ENCODE data around the gene LIAS.
"Not testable (repeated sequence)": the region's sequence is repeated elsewhere in the genome, so short reads cannot be mapped to it uniquely, and the experiment has no call there.

LIAS gene

DNA sequence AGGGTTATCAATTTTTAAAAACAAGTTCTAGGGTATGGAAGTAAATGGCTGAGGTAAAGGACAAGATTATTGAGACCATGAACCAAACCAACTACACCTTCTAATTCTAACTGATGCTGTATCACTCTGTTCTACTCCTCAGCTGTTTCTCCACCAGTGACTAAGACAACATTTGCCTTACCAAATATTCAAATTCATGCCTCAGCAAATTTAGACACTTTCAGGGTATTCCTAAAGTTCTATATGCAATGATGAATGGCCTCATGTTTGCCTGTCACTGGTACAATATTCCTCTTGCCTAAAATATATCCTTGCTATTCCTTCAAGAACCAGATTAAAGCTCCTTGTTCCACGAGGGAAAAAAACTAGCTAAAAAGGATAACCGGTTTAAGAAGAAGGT is 5.1 kb upstream of the LIAS start:
- DNase-seq: no peak

DNA sequence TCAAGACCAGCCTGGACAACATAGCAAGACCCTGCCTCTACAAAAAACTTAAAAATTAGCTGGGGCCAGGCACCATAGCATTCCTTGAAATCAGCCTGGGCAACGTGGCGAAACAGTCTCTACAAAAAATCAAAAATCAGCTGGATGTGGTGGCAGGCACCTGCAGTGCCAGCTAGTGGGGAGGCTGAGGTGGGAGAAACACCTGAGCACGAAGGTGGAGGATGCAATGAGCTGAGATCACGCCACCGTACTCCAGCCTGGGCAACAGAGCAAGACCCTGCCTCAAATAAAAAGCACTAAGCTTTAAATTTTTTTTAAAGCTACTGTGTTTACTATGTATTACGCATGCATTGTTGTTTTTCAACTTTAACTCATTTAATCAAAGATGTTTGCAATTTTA is 3.4 kb upstream of the LIAS start:
- no peak for DNase-seq

DNA sequence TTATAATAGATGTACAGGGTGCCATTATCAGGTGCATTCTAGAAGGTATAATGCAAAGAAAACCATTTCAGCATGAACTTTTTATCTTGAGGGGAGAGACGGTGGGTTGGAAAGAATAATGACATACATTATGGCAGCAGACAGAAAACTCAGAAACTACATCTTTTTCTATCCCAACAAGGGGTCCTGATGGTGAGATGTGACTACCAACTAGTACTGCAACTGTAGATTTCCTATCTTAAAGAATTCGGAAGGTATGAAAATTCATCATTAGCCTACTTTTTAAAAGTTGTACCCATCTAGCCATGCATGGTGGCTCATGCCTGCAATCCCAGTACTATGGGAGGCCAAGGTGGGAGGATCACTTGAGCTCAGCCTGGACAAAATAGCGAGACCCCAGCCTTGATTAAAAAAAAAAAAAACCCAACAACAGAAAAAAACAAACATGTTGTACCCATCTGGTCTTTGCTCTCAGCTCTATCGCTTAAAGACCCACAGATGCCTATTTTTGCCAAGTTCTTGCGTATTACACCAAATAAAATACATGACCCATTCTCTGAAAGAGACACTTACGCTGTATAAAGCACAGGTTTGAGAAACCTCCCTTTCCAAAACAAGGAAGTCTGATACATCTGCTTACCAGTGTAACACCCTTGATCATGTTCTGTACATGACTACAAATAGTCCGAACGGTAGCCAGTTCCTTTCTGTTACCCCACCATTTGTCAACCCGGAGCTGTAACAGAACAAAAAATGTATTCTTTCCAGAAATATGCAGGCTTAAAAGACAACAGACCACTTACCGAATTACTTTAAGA is 1.7 kb upstream of the LIAS start:
- DNase-seq: no peak

DNA sequence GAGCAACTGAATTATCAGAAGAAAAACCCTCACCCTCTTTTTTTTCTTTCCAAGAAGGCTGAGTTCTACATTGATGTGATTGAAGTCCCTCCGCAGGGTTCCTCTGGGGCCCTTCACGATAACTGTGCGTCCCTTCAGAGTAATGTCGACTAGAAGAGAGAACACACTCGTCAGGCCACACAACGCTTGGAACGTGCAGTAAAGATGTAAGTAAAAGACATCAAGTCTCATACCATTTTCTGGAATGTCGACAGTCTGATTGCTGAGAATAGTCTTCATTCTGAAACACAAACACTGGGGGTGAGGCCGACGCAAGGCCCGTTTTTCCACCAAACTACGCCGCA is 723 bp upstream of the LIAS start:
- not testable (repeated sequence) for DNase-seq

DNA sequence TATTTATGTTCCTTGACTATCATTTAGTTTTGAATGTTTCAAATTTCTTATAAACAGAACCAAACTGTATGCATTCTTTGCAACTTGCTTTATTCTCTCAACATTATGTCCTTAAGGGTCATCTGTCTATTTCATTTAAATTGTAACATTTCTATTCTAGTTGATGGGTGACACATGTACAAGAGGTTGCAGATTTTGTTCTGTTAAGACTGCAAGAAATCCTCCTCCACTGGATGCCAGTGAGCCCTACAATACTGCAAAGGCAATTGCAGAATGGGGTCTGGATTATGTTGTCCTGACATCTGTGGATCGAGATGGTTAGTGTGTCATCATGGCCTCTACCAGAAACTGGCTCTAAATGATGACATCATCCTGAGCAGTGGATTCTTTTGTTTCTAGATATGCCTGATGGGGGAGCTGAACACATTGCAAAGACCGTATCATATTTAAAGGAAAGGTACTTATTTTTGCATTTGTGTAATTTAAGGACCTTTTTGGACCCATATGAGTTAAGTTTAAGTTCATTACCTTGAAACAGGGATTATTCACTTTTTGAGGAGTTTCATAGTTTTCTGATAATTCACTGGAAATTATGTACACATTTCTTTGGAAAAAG is 6.1 kb downstream of the LIAS start:
- DNase-seq: no peak

DNA sequence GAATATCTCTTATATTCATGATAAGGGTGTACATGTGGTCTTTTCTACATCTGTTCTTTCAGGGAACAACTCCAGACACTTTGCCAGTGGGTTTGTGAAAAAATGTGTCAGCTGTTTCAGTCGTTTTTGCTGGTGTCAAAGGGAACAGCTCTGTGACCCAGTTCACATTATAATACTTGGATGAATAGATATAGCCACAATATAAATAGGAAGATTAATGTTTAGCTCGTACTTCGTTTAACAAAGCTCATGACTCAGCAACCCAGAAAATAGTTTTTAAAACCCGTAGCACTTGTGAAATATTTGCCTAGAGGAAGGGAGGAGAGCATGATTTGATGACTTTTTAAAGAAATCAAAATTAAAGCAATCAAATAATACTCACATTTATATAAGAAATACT is 7.9 kb downstream of the LIAS start:
- DNase-seq: no peak

DNA sequence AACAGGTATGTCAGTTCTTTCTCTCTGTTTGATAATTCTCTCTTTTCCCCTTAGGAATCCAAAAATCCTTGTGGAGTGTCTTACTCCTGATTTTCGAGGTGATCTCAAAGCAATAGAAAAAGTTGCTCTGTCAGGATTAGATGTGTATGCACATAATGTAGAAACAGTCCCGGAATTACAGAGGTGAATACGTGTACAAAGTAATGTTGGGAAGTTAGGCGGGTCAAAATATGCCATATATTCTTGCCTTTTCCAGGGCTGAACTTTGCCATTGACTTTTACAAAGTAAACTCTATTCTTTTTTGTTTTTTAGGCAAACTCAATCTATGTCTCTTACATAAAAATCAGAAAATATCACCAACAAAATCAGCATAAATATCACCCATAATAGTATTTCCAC is 8.6 kb downstream of the LIAS start:
- DNase-seq: no peak

DNA sequence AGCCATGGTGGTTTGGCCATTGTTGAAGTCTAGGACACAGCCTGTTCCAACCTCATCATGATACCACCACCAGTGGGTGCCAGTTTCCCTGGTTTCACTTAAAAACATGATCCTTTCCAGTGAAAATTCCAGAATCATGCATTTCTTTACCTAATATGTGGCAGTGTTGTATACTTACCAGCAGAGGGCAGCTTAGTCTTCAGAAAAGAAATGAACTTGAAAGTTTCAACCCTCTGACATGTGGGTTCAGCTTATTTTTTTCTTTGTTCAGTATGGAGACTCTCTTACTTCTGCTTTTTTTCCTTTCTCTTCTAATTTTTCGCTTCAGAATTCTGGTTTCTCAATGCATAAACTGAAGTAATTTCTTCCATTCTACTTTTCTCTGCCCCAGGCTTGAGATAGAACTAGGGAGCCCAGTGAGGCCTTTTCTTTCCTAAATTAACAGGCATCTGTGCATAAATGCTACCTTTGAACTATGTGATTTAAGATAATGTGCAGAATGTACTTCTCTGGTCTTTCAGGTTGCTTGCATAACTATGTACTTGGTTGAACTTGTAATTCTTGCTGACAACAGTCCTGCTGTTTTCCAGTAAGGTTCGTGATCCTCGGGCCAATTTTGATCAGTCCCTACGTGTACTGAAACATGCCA is 10.7 kb downstream of the LIAS start:
- DNase-seq: no peak

DNA sequence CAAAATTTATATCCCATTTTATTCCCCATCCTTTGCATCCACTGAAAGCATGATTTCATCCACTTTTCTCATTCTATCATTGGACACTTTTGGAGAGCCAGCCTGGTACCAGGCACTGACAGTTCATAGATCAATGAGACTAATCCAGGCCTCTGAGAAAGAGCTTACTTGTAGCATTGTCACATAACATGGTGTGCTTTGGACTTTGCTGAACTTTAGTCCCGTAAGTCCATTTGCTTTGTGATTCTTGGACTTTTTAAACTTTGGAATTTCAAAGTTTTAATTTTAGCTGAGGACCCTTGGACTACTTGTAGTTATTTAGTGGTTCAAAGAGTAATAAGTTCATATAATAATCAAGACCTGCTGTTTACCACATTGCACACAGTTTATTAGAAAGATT is 11.5 kb downstream of the LIAS start:
- no peak for DNase-seq

DNA sequence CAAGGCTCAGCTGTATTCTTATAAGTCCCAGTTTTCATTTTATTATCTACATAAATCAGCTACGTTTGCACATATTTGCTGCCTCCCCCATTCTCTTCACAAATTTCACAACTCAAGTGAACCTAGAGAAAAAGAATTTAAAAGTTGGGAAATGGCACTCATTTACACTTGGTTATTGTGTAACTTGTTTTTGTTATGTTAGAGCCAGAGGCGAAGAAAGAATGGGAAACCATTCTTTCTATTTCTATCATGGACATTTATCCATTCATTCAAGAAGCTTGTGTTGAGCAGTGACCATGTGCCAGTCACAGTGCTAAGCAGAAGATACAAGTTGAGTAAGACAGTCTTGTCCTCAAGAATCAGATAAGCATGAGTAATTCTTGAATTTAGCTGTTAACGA is 13.5 kb downstream of the LIAS start:
- no peak for DNase-seq

DNA sequence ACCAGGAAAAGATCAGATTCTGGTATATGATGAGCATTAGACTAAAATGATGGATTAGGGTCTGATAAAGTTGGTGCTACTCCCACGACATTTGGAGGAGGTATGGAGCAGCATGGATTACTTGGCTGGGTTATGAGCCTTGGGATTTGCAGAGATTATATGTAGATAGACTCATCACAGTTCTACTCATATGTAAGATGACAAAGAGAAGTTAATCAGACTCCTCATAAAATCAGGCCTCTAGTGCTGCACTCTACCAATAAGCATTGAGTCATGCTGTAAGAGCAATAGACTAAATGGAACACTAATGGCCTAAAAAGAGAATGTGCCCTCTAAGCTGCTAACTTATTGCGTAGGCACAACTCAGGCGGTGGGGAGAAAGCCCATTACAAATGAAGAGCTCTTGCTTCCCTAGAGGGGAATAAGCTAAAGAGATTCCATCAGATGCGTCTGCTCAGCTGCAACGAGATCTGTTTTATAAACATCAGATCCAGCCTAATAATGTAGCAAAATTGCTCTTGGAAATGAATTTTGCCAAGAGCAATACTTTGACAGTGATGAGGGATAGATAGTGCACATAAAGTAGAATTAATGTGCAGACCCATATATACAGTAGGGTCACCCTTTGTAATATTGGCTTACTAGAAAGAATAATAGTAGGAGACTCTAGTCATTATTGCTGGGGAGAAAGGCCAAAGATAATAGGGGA is 17.5 kb downstream of the LIAS start:
- DNase-seq: no peak

DNA sequence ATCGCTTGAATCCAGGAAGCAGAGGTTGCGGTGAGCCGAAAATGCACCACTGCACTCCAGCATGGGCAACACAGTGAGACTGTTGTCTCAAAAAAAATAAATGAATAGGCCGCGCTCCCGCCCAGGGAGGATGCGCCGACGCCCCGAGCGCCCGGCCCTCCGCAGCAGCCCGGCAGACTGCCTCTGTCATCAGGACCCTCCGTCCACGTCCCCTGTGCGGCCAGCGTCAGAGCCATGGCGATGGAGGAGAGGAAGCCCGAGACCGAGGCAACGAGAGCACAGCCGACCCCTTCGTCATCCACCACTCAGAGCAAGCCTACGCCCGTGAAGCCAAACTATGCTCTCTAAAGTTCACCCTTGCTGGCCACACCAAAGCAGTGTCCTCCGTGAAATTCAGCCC is 21.4 kb downstream of the LIAS start:
- DNase-seq: no peak

DNA sequence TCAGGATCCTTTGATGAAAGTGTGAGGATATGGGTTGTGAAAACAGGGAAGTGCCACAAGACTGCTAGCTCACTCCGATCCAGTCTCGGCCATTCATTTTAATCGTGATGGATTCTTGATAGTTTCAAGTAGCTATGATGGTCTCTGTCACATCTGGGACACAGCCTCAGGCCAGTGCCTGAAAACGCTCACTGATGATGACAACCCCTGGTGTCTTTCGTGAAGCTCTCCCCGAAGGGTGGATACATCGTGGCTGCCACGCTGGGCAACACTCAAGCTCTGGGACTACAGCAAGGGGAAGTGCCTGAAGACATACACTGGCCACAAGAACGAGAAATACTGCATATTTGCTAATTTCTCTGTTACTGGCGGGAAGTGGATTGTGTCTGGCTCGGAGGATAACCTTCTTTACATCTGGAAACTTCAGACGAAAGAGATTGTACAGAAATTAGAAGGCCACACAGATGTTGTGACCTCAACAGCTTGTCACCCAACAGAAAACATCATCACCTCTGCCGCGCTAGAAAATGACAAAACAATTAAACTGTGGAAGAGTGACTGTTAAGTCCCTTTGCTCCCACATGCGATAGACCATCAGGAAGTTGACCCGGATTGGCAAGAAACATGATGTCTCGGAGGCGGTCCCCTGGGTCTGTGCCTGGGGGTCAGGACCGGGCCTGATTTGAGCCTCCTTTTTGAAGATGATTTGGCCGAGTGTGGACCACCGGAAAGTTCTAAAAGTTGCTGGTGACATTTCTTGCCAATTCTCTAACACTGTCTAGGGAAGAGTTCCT is 22.2 kb downstream of the LIAS start:
- DNase-seq: no peak

DNA sequence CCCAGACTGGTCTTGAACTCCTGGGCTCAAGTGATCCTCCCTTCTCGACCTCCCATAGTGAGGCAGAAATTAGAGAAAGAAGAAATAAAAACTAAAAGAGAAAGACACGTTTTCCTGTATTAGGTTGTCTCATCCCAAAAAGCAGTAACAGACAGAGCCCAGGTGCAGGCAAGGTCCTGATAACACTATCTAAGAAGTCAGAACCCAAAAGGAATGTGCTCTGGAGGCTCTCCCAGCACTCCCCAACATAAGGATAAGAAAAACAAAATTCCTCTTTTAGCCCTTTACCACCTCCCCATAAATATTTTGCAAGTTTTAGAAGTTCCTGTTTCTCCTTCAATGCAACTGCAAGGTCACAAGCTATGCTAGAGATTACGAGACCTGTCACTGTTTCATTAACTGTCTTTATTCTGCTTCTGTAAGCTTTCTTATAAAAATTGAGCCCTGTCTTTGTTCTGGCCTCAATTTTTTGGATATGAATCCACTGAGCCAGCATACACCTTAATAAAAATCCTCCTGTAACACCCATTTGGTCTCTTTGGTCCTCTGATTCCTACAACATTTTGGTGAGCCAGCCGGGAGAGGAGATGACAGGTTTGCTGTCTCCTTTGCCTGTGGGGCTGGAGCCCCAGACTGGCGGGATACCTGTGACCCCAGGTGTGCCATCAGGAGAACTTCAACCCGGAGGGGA is 25.9 kb downstream of the LIAS start:
- no peak for DNase-seq

DNA sequence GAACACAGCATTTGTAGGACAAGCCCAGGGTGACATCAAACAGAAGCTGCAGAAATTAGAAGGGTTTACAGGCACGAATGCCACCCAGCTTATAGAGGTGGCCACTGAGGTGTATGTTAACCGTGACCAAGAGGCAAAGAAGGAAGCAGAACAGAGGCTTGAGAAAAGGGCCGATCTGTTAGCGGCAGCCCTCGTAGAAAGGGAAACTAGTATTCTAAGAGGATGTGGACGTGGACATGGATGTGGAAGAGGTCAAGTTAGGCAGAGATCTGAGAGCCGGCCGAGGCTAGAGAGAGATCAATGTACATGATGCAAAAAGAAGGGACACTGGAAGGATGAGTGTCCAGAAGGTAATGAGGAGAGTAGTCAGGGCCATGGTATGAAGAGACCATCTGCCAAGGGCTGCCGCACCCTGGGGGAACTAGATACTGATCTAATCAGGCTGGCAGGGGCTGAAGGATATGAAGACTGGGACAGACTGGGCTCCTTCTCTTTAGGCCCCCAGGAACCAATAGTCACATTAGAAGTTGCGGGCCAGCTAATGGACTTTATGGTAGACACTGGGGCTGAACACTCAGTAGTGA is 27.5 kb downstream of the LIAS start:
- no peak for DNase-seq

DNA sequence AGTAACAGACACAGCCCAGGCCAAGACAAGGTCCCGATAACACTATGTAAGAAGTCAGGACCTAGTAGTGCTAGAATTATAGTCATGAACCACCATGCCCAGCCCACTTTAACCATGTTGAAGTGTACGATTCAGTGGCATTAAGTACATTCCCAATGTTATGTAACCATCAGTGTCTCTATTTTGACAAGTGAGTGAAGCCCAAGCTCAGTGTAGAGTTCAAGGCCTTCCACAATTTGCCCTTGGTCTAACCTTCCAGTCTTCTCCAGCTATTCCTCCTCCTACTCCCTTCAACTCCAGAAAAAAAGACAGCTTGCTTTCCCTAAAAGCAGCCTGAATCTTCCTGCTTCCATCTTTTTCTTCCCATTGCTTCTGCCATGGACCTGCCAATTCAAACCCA is 31.5 kb downstream of the LIAS start:
- DNase-seq: no peak

DNA sequence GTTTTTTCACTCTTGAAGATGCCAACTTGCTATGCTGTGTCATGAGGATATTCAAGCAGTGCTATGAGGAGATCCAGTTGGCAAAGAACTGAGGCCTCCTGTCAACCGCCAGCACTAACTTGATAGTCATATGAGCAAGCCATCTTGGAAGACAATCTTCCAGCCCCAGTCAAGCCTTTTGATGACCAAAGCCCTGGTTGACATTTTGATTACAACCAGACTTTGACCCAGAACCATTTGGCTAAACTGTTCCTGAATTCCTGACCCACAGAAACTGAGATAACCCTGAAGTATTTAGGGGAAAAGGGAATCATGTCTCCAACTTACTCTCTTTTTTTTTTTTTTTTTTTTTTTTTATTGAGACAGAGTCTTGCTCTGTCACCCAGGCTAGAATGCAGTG is 35.5 kb downstream of the LIAS start:
- DNase-seq: no peak

DNA sequence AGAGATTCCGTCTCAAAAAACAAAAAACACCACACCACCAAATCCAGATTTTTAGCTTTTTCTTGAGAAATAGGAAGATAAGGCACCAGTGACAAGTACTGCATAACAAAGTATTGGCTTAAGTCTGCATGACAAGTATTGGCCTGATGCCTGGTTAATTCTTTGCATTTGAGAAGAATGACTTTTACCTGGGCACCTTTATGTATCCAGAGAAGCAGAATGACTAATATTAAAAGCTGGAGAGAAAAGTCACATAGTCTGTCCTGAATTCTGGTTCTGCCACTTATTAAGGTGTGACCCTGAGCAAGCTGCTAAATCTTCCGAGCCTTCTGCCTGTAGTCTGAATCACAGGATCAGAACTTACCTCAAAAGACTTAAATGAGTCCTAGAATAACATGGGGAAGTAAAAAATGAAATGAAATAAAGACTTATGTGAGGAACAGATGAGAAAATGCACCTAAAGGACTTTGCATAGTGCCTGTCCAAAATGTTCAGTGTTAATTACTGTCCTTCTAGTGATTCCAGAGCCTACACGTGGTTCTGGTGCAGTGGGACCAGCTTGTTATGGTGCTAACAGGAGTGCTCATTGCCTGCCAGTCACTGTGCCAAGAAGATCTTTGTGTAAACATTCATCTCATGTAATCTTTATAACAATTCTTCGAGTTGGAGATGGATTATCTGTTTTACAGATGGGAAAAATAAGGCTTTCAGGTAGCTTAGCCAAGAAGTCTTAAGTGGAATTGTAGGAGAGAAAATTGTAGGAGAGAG is 36.8 kb downstream of the LIAS start:
- DNase-seq: no peak

DNA sequence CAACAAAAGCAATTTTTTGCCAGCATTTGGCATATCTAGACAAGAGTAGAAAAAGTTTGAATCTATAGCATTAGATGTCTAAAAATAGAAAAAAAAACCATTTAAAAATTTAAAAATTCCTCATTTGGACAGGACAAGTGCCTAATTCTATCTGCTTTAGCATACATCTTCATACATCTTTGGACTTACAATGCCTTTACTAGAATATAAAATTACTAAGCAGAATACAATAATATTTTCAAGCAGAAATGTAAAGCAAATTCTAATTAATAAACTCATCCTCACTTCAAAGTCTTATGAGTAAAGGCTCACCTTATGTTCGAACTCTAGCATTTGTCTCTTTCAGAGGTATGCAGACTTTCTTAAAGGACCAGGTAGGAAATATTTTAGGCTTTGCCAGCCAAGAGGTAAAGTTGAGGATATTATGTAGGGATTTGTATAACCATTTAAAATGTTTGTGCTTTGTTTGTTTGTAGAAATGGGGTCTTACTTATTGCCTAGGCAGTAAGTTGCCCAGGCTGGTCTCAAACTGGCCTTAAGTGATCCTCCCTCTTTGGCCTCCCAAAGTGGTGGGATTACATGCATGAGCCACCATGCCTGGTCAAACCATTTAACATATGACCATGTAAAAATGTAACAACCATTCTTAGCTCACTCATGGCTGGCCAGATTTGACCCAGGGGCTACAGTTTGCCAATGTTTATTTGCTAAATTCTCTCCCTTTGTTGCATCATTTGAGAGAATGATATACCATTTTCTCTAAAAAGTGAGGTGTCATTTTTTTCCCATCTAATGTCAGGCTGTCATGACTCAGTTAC is 39.3 kb downstream of the LIAS start:
- no peak for DNase-seq

DNA sequence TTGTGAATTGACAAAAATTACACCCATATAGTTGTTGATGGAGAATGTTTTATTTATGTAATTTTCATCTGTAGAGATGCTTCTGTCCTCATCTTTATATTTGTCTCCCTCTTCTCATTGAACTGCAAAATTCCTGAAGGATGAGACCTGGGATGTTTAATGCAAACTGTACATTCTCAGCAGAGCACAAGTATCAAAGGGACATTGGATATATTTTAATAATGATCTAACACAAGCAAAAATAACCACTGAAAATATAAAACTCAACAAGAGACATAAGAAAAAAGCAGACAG is 39.8 kb downstream of the LIAS start:
- no peak for DNase-seq
